GM21576 (cell line): ENCODE data around the gene G2E3.
A peak's percentile ranks its signal among the peaks of the same experiment; 100 is the strongest.
"Not testable (repeated sequence)": the region's sequence is repeated elsewhere in the genome, so short reads cannot be mapped to it uniquely, and the experiment has no call there.

ENCODE experiments used
- ATAC-seq: cut with Tn5 transposase; IDR thresholded peaks from one replicate; pipeline ENCODE4 v1.9.1; 2021; ENCODE audit warnings: mild to moderate bottlenecking, moderate library complexity; ENCODE audit not compliant: unreplicated experiment

G2E3 gene

GRCh38 chr14:30558675-30559555, at the start of gene G2E3:
Gene G2E3 (plus strand): TSS chr14:30559158. CDS start chr14:30581080, 21,922 bp downstream.
- ATAC-seq: peak; percentile 98

GRCh38 chr14:30517737-30518136, 41.2 kb upstream of the G2E3 start:
- no peak for ATAC-seq

GRCh38 chr14:30518867-30519560, 39.9 kb upstream of the G2E3 start:
- no peak for ATAC-seq

- no peak for ATAC-seq
Measured at GRCh38 chr14:30519961-30520360, 39.0 kb upstream of the G2E3 start.

GRCh38 chr14:30520536-30520935, 38.4 kb upstream of the G2E3 start:
- no peak for ATAC-seq

- peak; percentile 64 for ATAC-seq
Measured at GRCh38 chr14:30521899-30522736, 36.8 kb upstream of the G2E3 start.

- ATAC-seq: no peak
Measured at GRCh38 chr14:30525833-30526232, 33.1 kb upstream of the G2E3 start.

- no peak for ATAC-seq
Measured at GRCh38 chr14:30527196-30527595, 31.8 kb upstream of the G2E3 start.

GRCh38 chr14:30528119-30528518, 30.8 kb upstream of the G2E3 start:
- no peak for ATAC-seq

- no peak for ATAC-seq
Measured at GRCh38 chr14:30528778-30529642, 29.9 kb upstream of the G2E3 start.

- ATAC-seq: no peak
Measured at GRCh38 chr14:30532264-30532663, 26.7 kb upstream of the G2E3 start.

GRCh38 chr14:30533126-30533525, 25.8 kb upstream of the G2E3 start:
- no peak for ATAC-seq

GRCh38 chr14:30541318-30541717, 17.6 kb upstream of the G2E3 start:
- ATAC-seq: no peak

- ATAC-seq: not testable (repeated sequence)
Measured at GRCh38 chr14:30546735-30547134, 12.2 kb upstream of the G2E3 start.

- no peak for ATAC-seq
Measured at GRCh38 chr14:30547388-30548048, 11.4 kb upstream of the G2E3 start.

- ATAC-seq: no peak
Measured at GRCh38 chr14:30550335-30550734, 8.6 kb upstream of the G2E3 start.

- no peak for ATAC-seq
Measured at GRCh38 chr14:30551460-30551859, 7.5 kb upstream of the G2E3 start.

GRCh38 chr14:30553311-30553989, 5.5 kb upstream of the G2E3 start:
- no peak for ATAC-seq

- no peak for ATAC-seq
Measured at GRCh38 chr14:30558362-30558674, 640 bp upstream of the G2E3 start.
